ENCODE results near the gene PRKAR2B.

DNA sequence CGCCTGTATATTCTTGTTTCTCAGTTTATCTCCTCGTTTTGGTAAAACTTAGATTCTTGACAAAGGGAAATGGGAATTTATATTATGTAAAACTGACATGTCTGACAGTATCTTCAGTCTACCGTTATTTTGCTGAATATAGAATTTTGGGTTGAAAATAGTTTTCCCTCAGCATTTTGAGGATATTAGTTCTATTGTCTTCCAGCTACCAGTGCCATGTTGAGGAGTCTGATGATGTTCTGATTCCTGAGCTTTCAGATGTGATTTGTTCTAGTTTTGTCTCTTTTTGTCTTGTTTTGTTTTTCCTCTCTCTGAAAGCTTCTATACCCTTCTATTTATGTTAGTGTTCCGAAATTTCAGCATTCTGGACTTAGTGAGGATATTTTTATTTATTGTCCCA lies 8.0 kb upstream of the PRKAR2B start:
- TF ChIP-seq, protein P1, sequence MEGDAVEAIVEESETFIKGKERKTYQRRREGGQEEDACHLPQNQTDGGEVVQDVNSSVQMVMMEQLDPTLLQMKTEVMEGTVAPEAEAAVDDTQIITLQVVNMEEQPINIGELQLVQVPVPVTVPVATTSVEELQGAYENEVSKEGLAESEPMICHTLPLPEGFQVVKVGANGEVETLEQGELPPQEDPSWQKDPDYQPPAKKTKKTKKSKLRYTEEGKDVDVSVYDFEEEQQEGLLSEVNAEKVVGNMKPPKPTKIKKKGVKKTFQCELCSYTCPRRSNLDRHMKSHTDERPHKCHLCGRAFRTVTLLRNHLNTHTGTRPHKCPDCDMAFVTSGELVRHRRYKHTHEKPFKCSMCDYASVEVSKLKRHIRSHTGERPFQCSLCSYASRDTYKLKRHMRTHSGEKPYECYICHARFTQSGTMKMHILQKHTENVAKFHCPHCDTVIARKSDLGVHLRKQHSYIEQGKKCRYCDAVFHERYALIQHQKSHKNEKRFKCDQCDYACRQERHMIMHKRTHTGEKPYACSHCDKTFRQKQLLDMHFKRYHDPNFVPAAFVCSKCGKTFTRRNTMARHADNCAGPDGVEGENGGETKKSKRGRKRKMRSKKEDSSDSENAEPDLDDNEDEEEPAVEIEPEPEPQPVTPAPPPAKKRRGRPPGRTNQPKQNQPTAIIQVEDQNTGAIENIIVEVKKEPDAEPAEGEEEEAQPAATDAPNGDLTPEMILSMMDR (IDR thresholded peaks at IDR 0.05; ENCODE audit: low read depth, low read length), result no peak
- TF ChIP-seq POLR2A (IDR thresholded peaks at IDR 0.05; ENCODE audit: extremely low read depth, insufficient read length) (no peak), MYC (IDR thresholded peaks at IDR 0.05; ENCODE audit: low read depth, low read length) (no peak)
- TF ChIP-seq, protein P2, sequence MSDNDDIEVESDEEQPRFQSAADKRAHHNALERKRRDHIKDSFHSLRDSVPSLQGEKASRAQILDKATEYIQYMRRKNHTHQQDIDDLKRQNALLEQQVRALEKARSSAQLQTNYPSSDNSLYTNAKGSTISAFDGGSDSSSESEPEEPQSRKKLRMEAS (IDR thresholded peaks at IDR 0.05; ENCODE audit: low read depth, low read length), result no peak

Measured in NB4 (cell line).